Caco-2 (cell line): ENCODE results near the gene SP8. TPM values are rescaled to one million over a fixed set of nuclear protein-coding genes. Genes with fewer than 3 reads are reported as not detected.

Experiments
- BruUV-seq: library from RNA; stranded (reverse); fragments of 400-500 nt; replicated peaks from 2 replicates; lab custom pipeline; 2021; lab: Mats Ljungman, UMichigan
- CTCF ChIA-PET: fragments of 300-600 bp; sonication (Branson Sonifier 250); formaldehyde crosslinking; loops from one replicate; lab custom pipeline; 2022; ENCODE audit warnings: antibody characterized with exemption; lab: Charles Lee
- POLR2A ChIA-PET: fragments of 300-600 bp; sonication (Branson Sonifier 250); formaldehyde crosslinking; loops from one replicate; lab custom pipeline; 2022; ENCODE audit warnings: antibody characterized with exemption; lab: Charles Lee
- DNase-seq, 2 experiments: peaks; one replicate each; pipeline versions ENCODE4 v3.0.0 to v3.0.0-alpha.2; 2020 to 2022
- H3K27me3 ChIP-seq: replicated peaks from 2 replicates; pipeline ENCODE4 v1.6.0; 2011; ENCODE audit warnings: low read length; ENCODE audit not compliant: control insufficient read depth, insufficient read depth
- H3K36me3 ChIP-seq: 2 replicates; pipeline ENCODE4 v1.5.1; 2011; ENCODE audit warnings: low read length; ENCODE audit not compliant: control insufficient read depth, insufficient read depth
- H3K4me1 ChIP-seq: fragments of 250-450 bp; sonication (Bioruptor Pico); 2 replicates; pipeline ENCODE4 v1.5.1; 2020; ENCODE audit warnings: mild to moderate bottlenecking
- H3K4me3 ChIP-seq: 2 replicates; pipeline ENCODE4 v1.5.1; 2011; ENCODE audit warnings: low read depth, mild to moderate bottlenecking, control low read depth, low read length
- H3K9me3 ChIP-seq: fragments of 250-450 bp; sonication (Bioruptor Pico); 2 replicates; pipeline ENCODE4 v1.5.1; 2020; ENCODE audit warnings: mild to moderate bottlenecking, moderate library complexity
- H3K27ac Mint-ChIP-seq: one replicate; pipeline ENCODE4 v1.8.0; 2022; ENCODE audit warnings: mixed read lengths; ENCODE audit not compliant: unreplicated experiment
- H3K27me3 Mint-ChIP-seq: one replicate; pipeline ENCODE4 v1.8.0; 2022; ENCODE audit warnings: mixed read lengths; ENCODE audit not compliant: insufficient read depth, unreplicated experiment
- H3K36me3 Mint-ChIP-seq: one replicate; pipeline ENCODE4 v1.8.0; 2022; ENCODE audit warnings: mild to moderate bottlenecking, mixed read lengths; ENCODE audit not compliant: insufficient read depth, unreplicated experiment
- H3K4me1 Mint-ChIP-seq: one replicate; pipeline ENCODE4 v1.8.0; 2022; ENCODE audit warnings: low read depth, mixed read lengths; ENCODE audit not compliant: unreplicated experiment
- H3K4me3 Mint-ChIP-seq: one replicate; pipeline ENCODE4 v1.8.0; 2022; ENCODE audit warnings: mild to moderate bottlenecking, moderate library complexity, mixed read lengths; ENCODE audit not compliant: unreplicated experiment
- H3K9me3 Mint-ChIP-seq: one replicate; pipeline ENCODE4 v1.8.0; 2022; ENCODE audit warnings: mixed read lengths; ENCODE audit not compliant: unreplicated experiment
- CTCF ChIP-seq, 2 experiments: fragments of 200-600 bp in 1 of 2; IDR thresholded peaks; 1 replicate in 1 of 2; 2 replicates in 1 of 2; pipeline versions ENCODE4 v1.5.1 to v1.8.0; 2011 to 2022; ENCODE audit warnings: antibody characterized with exemption in 1 of 2, control low read depth in 1 of 2, inconsistent platforms in 1 of 2, low read depth in 1 of 2, low read length in 1 of 2, mild to moderate bottlenecking in 1 of 2, moderate library complexity in 1 of 2; ENCODE audit not compliant: insufficient read depth in 1 of 2, severe bottlenecking in 1 of 2, unreplicated experiment in 1 of 2
- intact Hi-C: fragments of 100-400 bp; cut with micrococcal nuclease; formaldehyde crosslinking; loops from one replicate; pipeline ENCODE4 v1.10.0; 2022; ENCODE audit not compliant: unreplicated experiment
- total RNA-seq: library from RNA; stranded (reverse); gene quantifications from 2 replicates; pipeline ENCODE4 v1.2.3, GENCODE V29; 2022

Gene SP8
- total RNA-seq, 1 experiment from 2014 or later: 13.2 TPM

GRCh38 chr7:20828947-20829346, 42.3 kb upstream of the SP8 start:
- no peaks in the 10 kb centered on the region for H3K9me3 ChIP-seq
- no TSS peak for BruUV-seq
- H3K4me3 ChIP-seq: no peak overlapping the region
- Mint-ChIP-seq H3K9me3 (no peaks in the 10 kb centered on the region), H3K4me3 (no peak overlapping the region), H3K4me1 (peaks cover 19% of the 10 kb centered on the region), H3K36me3 (no peaks in the 10 kb centered on the region), H3K27me3 (peaks cover 3% of the 10 kb centered on the region), H3K27ac (no peak overlapping the region)
- H3K4me1 ChIP-seq: no peaks in the 10 kb centered on the region
- H3K36me3 ChIP-seq: no peaks in the 10 kb centered on the region
- H3K27me3 ChIP-seq: no peaks in the 10 kb centered on the region
- no peak for TF ChIP-seq CTCF (IDR thresholded peaks at IDR 0.05; ENCODE audit: insufficient read depth in 1 of 2, low read depth in 1 of 2, low read length in 1 of 2, severe bottlenecking in 1 of 2, unreplicated experiment in 1 of 2)
- intact Hi-C loops: no loop called here
- POLR2A ChIA-PET: no interaction called here
- CTCF ChIA-PET: no interaction called here
- no peak for DNase-seq

- H3K4me3 ChIP-seq: no peak overlapping the region
- intact Hi-C loops: no loop called here
- H3K4me1 ChIP-seq: no peaks in the 10 kb centered on the region
- H3K27me3 Mint-ChIP-seq: no peaks in the 10 kb centered on the region
- no peaks in the 10 kb centered on the region for H3K9me3 Mint-ChIP-seq
- no peak for TF ChIP-seq CTCF (IDR thresholded peaks at IDR 0.05; ENCODE audit: insufficient read depth in 1 of 2, low read depth in 1 of 2, low read length in 1 of 2, severe bottlenecking in 1 of 2, unreplicated experiment in 1 of 2)
- H3K4me3 Mint-ChIP-seq: no peak overlapping the region
- no peaks in the 10 kb centered on the region for H3K36me3 Mint-ChIP-seq
- DNase-seq: no peak
- POLR2A ChIA-PET: no interaction called here
- H3K27me3 ChIP-seq: no peaks in the 10 kb centered on the region
- BruUV-seq: no TSS peak
- H3K36me3 ChIP-seq: no peaks in the 10 kb centered on the region
- CTCF ChIA-PET: no interaction called here
- no peak overlapping the region for H3K27ac Mint-ChIP-seq
- peaks cover 19% of the 10 kb centered on the region for H3K4me1 Mint-ChIP-seq
- H3K9me3 ChIP-seq: no peaks in the 10 kb centered on the region
These were observed 40.5 kb upstream of the SP8 start for GRCh38 chr7:20827172-20827571.

GRCh38 chr7:20826243-20826642, 39.6 kb upstream of the SP8 start:
- no TSS peak for BruUV-seq
- CTCF ChIA-PET: no interaction called here

More at GRCh38 chr7:20826243-20826642, 39.6 kb upstream of the SP8 start:
- POLR2A ChIA-PET: no interaction called here
- intact Hi-C loops: no loop called here
- H3K36me3 ChIP-seq: no peaks in the 10 kb centered on the region
- H3K9me3 ChIP-seq: no peaks in the 10 kb centered on the region
- Mint-ChIP-seq H3K4me1 (peaks cover 10% of the 10 kb centered on the region), H3K27ac (no peak overlapping the region), H3K36me3 (no peaks in the 10 kb centered on the region), H3K9me3 (no peaks in the 10 kb centered on the region), H3K27me3 (no peaks in the 10 kb centered on the region), H3K4me3 (no peak overlapping the region)
- H3K4me1 ChIP-seq: no peaks in the 10 kb centered on the region
- H3K27me3 ChIP-seq: no peaks in the 10 kb centered on the region
- no peak overlapping the region for H3K4me3 ChIP-seq
- DNase-seq: no peak
- TF ChIP-seq CTCF (IDR thresholded peaks at IDR 0.05; ENCODE audit: insufficient read depth in 1 of 2, low read depth in 1 of 2, low read length in 1 of 2, severe bottlenecking in 1 of 2, unreplicated experiment in 1 of 2): no peak
